Adrenal gland (tissue), 12 donors: ENCODE results near the gene NDC1. TPM values are rescaled to one million over a fixed set of nuclear protein-coding genes. Genes with fewer than 3 reads are reported as not detected.

Experiments
- DNase-seq, 7 donors: peaks; one replicate each; pipeline ENCODE4 v3.0.0-alpha.2; 2019 to 2020
- H3K27ac ChIP-seq, 5 donors: fragments of 200-600 bp; sonication (generic) in 4 of 5; 1 replicate in 3 of 5; 2 replicates in 2 of 5; pipeline versions ENCODE4 v1.5.1 to v1.8.0; 2016 to 2020; ENCODE audit warnings: mild to moderate bottlenecking in 1 of 5
- H3K27me3 ChIP-seq: fragments of 200-600 bp; 2 replicates; pipeline ENCODE4 v1.8.0; 2021
- H3K36me3 ChIP-seq, 2 donors: fragments of 200-600 bp; replicated peaks in 1 of 2; 1 replicate in 1 of 2; 2 replicates in 1 of 2; pipeline versions ENCODE4 v1.5.1 to v1.8.0; 2018 to 2022
- H3K4me1 ChIP-seq, 2 donors: fragments of 200-600 bp; replicated peaks in 1 of 2; 1 replicate in 1 of 2; 2 replicates in 1 of 2; pipeline versions ENCODE4 v1.5.1 to v1.8.0; 2018 to 2021
- H3K4me3 ChIP-seq, 4 donors: fragments of 200-600 bp; sonication (generic) in 3 of 4; one replicate each; pipeline ENCODE4 v1.5.1; 2016 to 2018
- H3K9me3 ChIP-seq, 3 donors: fragments of 200-600 bp; sonication (generic) in 1 of 3; replicated peaks in 1 of 3; 1 replicate in 2 of 3; 2 replicates in 1 of 3; pipeline versions ENCODE4 v1.5.1 to v1.8.0; 2016 to 2021
- CTCF ChIP-seq, 6 experiments: fragments of 450-650 bp in 4 of 6; fragments of 200-600 bp in 2 of 6; sonication (generic) in 1 of 6; IDR thresholded peaks; 1 replicate in 5 of 6; 2 replicates in 1 of 6; pipeline versions ENCODE4 v1.5.1 to v1.8.0; 2016 to 2021; ENCODE audit warnings: antibody characterized with exemption in 6 of 6, mild to moderate bottlenecking in 2 of 6, moderate library complexity in 1 of 6
- POLR2A ChIP-seq, 2 donors: fragments of 450-650 bp; IDR thresholded peaks; one replicate each; pipeline ENCODE4 v1.6.1; 2017; ENCODE audit warnings: antibody characterized with exemption in 2 of 2, mild to moderate bottlenecking in 2 of 2, moderate library complexity in 1 of 2
- WGBS, 4 donors: extraction: QIAGEN DNeasy Blood & Tissue Kit in 2 of 4; methylation state at CpG; one replicate each; pipeline versions ENCODE4 v1.1.5 to v1.1.7; 2013 to 2017; 5-methylcytosine and 5-hydroxymethylcytosine counted together
- intact Hi-C, 2 donors: fragments of 100-400 bp; cut with DNase I; formaldehyde crosslinking; loops; one replicate each; pipeline versions ENCODE4 v1.14.1 to v1.15.0; 2022 to 2023
- polyA plus RNA-seq, 3 donors: library from polyadenylated mRNA; stranded (reverse); fragments of 200-250 nt in 2 of 3; fragments of 350-450 nt in 1 of 3; fragmentation: Illumina TruSeq in 1 of 3; extraction: RNeasy Lipid Tissue Mini Kit (QIAGEN cat#74804) in 1 of 3; gene quantifications; one replicate each; pipeline ENCODE4 v1.2.3, GENCODE V29; 2013 to 2014
- total RNA-seq, 9 donors: library from RNA; depleted of rRNA in 4 of 9; stranded (reverse); fragments of >200 nt in 4 of 9; fragments of 120-200 nt in 1 of 9; fragmentation: NEBNext Ultra II Directional in 1 of 9; extraction: Animal tissue kit (Norgen Biotek cat#: 25700) in 1 of 9; gene quantifications; one replicate each; pipeline versions ENCODE4 v1.1.0 to v1.2.4, GENCODE V29; 2013 to 2023
- donor health status: healthy with polysubstance abuse.
- donor health status: Bipolar disorder and iron deficiency.
- donor health status: DM: yes; HTN: yes; CAD: no.
- donor health status: DM: no; HTN: no; CAD: no.
- donor health status: DM: no; HTN: no; CAD: no.
- donor health status: DM: yes; HTN: yes; CAD: no.

NDC1 gene
- total and polyA plus RNA-seq, 12 donors = 2.9 to 21.9 (median 10.4) TPM

GRCh38 chr1:53729456-53730223, 108.5 kb downstream of the NDC1 start:
- H3K4me1 ChIP-seq = no peaks in the 10 kb centered on the region
- H3K27ac ChIP-seq = no peak overlapping the region
- H3K4me3 ChIP-seq = no peak overlapping the region
- intact Hi-C loops = no loop called here
- no peaks in the 10 kb centered on the region for H3K36me3 ChIP-seq
- 84 to 87% (median 85%) methylated on average over 16 of the region's 16 CpGs for WGBS, 4 donors
- no peaks in the 10 kb centered on the region for H3K9me3 ChIP-seq
- no peak for DNase-seq
- no peaks in the 10 kb centered on the region for H3K27me3 ChIP-seq
- no peak for TF ChIP-seq CTCF (IDR thresholded peaks at IDR 0.05)
- TF ChIP-seq POLR2A (IDR thresholded peaks at IDR 0.05) = no peak

- no peak overlapping the region for H3K4me3 ChIP-seq
- no peaks in the 10 kb centered on the region for H3K36me3 ChIP-seq
- no peak for DNase-seq
- H3K4me1 ChIP-seq = no peaks in the 10 kb centered on the region
- 77 to 89% (median 85%) methylated on average over 17 of the region's 17 CpGs for WGBS, 4 donors
- no peak overlapping the region for H3K27ac ChIP-seq
- H3K9me3 ChIP-seq = no peaks in the 10 kb centered on the region
- intact Hi-C loops = no loop called here
- no peaks in the 10 kb centered on the region for H3K27me3 ChIP-seq
- TF ChIP-seq CTCF (IDR thresholded peaks at IDR 0.05) (no peak), POLR2A (IDR thresholded peaks at IDR 0.05) (no peak)
Measured at GRCh38 chr1:53728702-53729455, 109.2 kb downstream of the NDC1 start.

DNA sequence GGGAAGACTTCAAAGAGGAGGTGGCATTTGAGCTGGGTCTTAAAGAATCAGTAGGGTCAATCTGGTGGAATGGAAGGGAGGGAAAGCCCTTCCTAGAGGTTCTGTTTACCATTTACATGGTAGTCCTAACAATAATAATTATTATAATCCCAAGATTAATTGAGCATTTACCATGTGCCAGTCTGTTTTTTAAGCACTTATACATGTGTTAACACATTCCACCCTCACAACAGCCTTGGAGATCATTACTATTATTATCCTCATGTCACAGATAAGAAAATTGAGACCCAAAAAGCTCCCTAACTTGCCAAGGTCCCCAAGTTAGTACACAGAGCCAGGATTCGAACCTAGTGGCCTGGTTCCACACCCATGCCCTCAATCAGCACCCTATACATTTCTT, 109.9 kb downstream of the NDC1 start:
- Histone ChIP-seq H3K4me3 (no peak overlapping the region), H3K27me3 (no peaks in the 10 kb centered on the region), H3K36me3 (no peaks in the 10 kb centered on the region), H3K27ac (no peak overlapping the region), H3K4me1 (no peaks in the 10 kb centered on the region), H3K9me3 (no peaks in the 10 kb centered on the region)
- intact Hi-C loops = no loop called here
- WGBS, 4 donors = 38 to 84% (median 66%) methylated on average over 1 of the region's 1 CpG
- TF ChIP-seq CTCF (IDR thresholded peaks at IDR 0.05) (no peak), POLR2A (IDR thresholded peaks at IDR 0.05) (no peak)
- no peak for DNase-seq

DNA sequence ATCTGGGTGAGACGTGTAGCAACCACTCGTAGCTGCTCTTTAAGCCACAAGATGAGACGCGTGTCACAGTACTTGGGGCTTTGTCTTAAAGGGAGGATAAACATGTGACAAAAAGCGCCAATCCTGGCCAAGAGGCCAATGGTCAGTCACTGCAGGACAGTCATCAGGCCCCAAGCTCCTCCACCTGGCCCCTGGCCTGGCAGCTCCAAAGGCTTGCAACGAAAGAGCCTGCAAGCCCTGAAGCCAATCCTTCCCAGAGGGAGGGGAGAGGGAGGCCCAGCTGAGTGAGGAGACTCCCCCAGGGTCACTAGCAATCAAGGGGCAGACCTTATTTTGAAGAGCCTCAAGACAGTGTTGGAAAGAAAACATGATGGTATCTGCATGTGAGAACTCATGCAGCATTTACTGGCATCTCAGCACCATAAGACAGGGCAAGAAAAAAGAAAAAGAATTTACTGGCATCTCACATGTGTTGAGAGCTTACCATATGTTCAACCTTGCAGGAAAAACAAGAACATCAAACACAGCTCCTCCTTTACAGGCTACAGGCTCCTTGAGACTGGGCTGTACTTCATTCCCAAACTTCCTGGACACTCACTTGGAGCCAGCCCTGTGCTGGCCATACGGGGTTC, 110.5 kb downstream of the NDC1 start:
- Histone ChIP-seq H3K27ac (no peak overlapping the region), H3K4me1 (no peaks in the 10 kb centered on the region), H3K27me3 (no peaks in the 10 kb centered on the region), H3K9me3 (no peaks in the 10 kb centered on the region), H3K36me3 (no peaks in the 10 kb centered on the region), H3K4me3 (no peak overlapping the region)
- intact Hi-C loops = no loop called here
- WGBS, 4 donors = 87 to 90% (median 89%) methylated on average over 7 of the region's 7 CpGs
- DNase-seq = no peak
- TF ChIP-seq CTCF (IDR thresholded peaks at IDR 0.05) (no peak), POLR2A (IDR thresholded peaks at IDR 0.05) (no peak)
